ENCODE results near the gene DMKN.

- TF ChIP-seq CTCF (IDR thresholded peaks at IDR 0.05) (no peak), POLR2AphosphoS5 (IDR thresholded peaks at IDR 0.05) (no peak), POLR2A (IDR thresholded peaks at IDR 0.05) (no peak)
Measured at GRCh38 chr19:35517342-35517741, 3.9 kb upstream of the DMKN start.

Measured in transverse colon (tissue), 4 donors.